ENCODE measurements around the gene VSTM1.

VSTM1 gene

DNA sequence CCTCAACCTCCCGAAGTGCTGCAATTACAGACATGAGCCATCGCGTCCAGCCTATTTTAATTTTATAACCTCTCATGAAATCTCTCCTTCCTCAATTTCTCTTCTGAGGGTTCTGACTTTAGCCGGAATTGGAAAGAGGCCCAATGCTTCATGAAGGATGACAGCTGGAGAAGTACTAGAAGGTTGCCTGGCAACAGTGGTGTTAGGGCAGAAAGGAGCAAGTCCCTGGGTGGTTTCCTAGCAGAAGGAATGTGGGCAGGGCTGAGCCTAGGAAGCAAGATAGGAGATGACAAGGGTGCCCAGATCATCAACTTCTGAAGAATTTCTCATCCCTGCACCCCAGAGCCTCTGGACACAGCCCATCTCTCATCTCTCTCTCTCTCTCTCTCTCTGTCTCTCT is 46.4 kb downstream of the VSTM1 start:
- H3K36me3 ChIP-seq: no peaks in the 10 kb centered on the region
- H3K27ac ChIP-seq: no peak overlapping the region
- H3K9me3 ChIP-seq: no peaks in the 10 kb centered on the region
- peaks cover 10% of the 10 kb centered on the region for H3K27me3 ChIP-seq
- peaks cover 48 to 62% of the 10 kb centered on the region in 2 experiments for H3K4me1 ChIP-seq (ENCODE audit: control insufficient read depth in 1 of 2, insufficient read depth in 1 of 2, low read depth in 1 of 2, low read length in 1 of 2)
- TF ChIP-seq, protein P1, sequence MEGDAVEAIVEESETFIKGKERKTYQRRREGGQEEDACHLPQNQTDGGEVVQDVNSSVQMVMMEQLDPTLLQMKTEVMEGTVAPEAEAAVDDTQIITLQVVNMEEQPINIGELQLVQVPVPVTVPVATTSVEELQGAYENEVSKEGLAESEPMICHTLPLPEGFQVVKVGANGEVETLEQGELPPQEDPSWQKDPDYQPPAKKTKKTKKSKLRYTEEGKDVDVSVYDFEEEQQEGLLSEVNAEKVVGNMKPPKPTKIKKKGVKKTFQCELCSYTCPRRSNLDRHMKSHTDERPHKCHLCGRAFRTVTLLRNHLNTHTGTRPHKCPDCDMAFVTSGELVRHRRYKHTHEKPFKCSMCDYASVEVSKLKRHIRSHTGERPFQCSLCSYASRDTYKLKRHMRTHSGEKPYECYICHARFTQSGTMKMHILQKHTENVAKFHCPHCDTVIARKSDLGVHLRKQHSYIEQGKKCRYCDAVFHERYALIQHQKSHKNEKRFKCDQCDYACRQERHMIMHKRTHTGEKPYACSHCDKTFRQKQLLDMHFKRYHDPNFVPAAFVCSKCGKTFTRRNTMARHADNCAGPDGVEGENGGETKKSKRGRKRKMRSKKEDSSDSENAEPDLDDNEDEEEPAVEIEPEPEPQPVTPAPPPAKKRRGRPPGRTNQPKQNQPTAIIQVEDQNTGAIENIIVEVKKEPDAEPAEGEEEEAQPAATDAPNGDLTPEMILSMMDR (IDR thresholded peaks at IDR 0.05): no peak
- H3K4me3 ChIP-seq (ENCODE audit: low read depth in 1 of 2, low read length in 1 of 2): no peak overlapping the region

- H3K9me3 ChIP-seq: no peaks in the 10 kb centered on the region
- peaks cover 35 to 44% of the 10 kb centered on the region in 2 experiments for H3K4me1 ChIP-seq (ENCODE audit: control insufficient read depth in 1 of 2, insufficient read depth in 1 of 2, low read depth in 1 of 2, low read length in 1 of 2)
- H3K27me3 ChIP-seq: peaks cover 29% of the 10 kb centered on the region
- no peaks in the 10 kb centered on the region for H3K36me3 ChIP-seq
- TF ChIP-seq, protein P1 (IDR thresholded peaks at IDR 0.05): no peak
- H3K27ac ChIP-seq: no peak overlapping the region
- no peak overlapping the region for H3K4me3 ChIP-seq (ENCODE audit: low read depth in 1 of 2, low read length in 1 of 2)
Observed at GRCh38 chr19:54014920-54015560, 48.7 kb downstream of the VSTM1 start.

DNA sequence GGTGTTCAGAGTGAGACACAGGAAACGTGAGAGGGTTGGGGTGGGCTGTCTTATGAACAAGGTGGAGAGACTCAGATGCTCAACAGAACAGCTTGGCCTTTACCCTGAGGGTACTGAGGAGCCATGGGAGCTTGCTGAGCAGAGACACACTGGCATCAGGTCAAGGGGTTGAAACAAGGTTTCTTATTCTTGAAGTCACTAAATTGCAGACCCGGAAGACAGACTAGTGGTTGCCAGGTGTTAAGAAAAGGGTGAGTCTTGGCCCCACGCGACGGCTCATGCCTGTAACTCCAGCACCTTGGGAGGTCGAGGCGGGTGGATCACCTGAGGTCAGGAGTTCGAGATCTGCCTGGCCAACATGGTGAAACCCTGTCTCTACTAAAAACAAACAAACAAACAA is 49.8 kb downstream of the VSTM1 start:
- H3K36me3 ChIP-seq: no peaks in the 10 kb centered on the region
- no peak overlapping the region for H3K4me3 ChIP-seq (ENCODE audit: low read depth in 1 of 2, low read length in 1 of 2)
- no peaks in the 10 kb centered on the region for H3K9me3 ChIP-seq
- TF ChIP-seq, protein P1 (IDR thresholded peaks at IDR 0.05): no peak
- H3K27me3 ChIP-seq: peaks cover 38% of the 10 kb centered on the region
- peaks cover 23 to 32% of the 10 kb centered on the region in 2 experiments for H3K4me1 ChIP-seq (ENCODE audit: control insufficient read depth in 1 of 2, insufficient read depth in 1 of 2, low read depth in 1 of 2, low read length in 1 of 2)
- no peak overlapping the region for H3K27ac ChIP-seq

GRCh38 chr19:54011507-54012211 is 52.0 kb downstream of the VSTM1 start:
- no peaks in the 10 kb centered on the region for H3K9me3 ChIP-seq
- no peak overlapping the region for H3K27ac ChIP-seq

GRCh38 chr19:54010474-54010873 is 53.2 kb downstream of the VSTM1 start:
- H3K27me3 ChIP-seq: peaks cover 60% of the 10 kb centered on the region
- TF ChIP-seq, protein P1 (IDR thresholded peaks at IDR 0.05): no peak
- H3K9me3 ChIP-seq: no peaks in the 10 kb centered on the region
- H3K27ac ChIP-seq: no peak overlapping the region
- peaks cover 4 to 9% of the 10 kb centered on the region in 2 experiments for H3K4me1 ChIP-seq (ENCODE audit: control insufficient read depth in 1 of 2, insufficient read depth in 1 of 2, low read depth in 1 of 2, low read length in 1 of 2)
- no peaks in the 10 kb centered on the region for H3K36me3 ChIP-seq
- H3K4me3 ChIP-seq (ENCODE audit: low read depth in 1 of 2, low read length in 1 of 2): no peak overlapping the region

More at GRCh38 chr19:54011507-54012211, 52.0 kb downstream of the VSTM1 start:
- Histone ChIP-seq H3K36me3 (no peaks in the 10 kb centered on the region), H3K27me3 (peaks cover 60% of the 10 kb centered on the region), H3K4me1 (ENCODE audit: control insufficient read depth in 1 of 2, insufficient read depth in 1 of 2, low read depth in 1 of 2, low read length in 1 of 2) (peaks cover 4 to 10% of the 10 kb centered on the region in 2 experiments), H3K4me3 (ENCODE audit: low read depth in 1 of 2, low read length in 1 of 2) (no peak overlapping the region)
- TF ChIP-seq, protein P1 (IDR thresholded peaks at IDR 0.05): no peak
